ENCODE measurements around the gene KREMEN1.

Gene KREMEN1

GRCh38 chr22:29049655-29050263 lies 23.1 kb upstream of the KREMEN1 start:
- DNase-seq = no peak

DNA sequence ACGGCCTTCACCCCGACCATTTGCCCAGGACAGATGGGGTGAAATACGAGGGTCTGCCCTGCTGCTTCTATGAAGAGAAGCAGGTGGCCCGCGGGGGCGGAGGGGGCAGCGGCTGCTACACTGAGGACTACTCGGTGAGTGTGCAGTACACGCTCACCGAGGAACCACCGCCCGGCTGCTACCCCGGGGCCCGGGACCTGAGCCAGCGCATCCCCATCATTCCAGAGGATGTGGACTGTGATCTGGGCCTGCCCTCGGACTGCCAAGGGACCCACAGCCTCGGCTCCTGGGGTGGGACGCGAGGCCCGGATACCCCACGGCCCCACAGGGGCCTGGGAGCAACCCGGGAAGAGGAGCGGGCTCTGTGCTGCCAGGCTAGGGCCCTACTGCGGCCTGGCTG lies 22.4 kb upstream of the KREMEN1 start:
- DNase-seq = no peak

GRCh38 chr22:29053048-29053702 lies 19.7 kb upstream of the KREMEN1 start:
- DNase-seq = no peak

DNA sequence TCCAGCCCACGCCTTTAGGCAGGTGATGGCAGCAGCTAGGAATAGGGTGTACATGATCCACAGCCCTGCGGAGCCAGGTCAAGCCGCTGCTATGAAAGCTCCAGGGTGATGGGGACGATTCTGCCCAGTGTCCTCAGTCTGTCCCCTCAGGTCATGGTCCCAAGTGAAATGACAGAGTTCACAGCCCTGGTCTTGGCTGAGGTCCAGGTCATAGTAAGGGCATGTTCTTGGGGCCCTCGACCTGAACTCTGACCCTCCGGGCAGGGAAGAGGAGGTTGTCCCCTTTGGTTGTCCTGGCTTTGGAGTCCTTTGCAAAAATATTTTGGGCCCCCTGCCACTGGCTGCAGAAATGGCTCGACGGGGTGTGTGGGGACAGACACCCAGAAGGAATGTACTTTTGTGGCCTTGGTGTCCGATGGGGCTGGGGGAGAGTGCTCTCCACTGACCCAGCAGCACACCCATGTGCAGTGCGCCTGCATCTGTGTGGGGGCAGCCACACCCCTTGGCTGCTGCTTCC lies 18.5 kb upstream of the KREMEN1 start:
- no peak for DNase-seq

GRCh38 chr22:29055192-29055830 lies 17.5 kb upstream of the KREMEN1 start:
- DNase-seq = no peak

DNA sequence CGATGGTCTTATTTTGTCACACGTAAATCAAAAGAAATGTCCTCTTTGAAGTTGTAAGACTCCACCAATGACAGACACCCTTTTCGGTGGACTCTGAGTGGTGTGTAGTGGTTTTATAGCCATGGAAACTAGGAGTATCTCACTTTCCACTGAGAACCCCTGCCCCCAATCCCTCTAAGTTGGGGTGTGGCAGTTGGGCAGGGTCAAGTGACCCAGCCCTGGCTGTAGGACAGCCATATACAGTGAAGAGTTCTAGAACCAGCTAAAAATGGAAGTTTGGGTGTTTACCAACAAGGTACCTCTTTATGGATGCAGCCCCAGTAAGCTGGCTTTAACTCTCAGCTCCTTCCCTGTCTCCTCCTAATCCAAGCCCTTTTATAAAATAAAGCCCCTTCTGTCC lies 16.4 kb upstream of the KREMEN1 start:
- DNase-seq = no peak

- DNase-seq = no peak
Measured at GRCh38 chr22:29060251-29060869, 12.5 kb upstream of the KREMEN1 start.

DNA sequence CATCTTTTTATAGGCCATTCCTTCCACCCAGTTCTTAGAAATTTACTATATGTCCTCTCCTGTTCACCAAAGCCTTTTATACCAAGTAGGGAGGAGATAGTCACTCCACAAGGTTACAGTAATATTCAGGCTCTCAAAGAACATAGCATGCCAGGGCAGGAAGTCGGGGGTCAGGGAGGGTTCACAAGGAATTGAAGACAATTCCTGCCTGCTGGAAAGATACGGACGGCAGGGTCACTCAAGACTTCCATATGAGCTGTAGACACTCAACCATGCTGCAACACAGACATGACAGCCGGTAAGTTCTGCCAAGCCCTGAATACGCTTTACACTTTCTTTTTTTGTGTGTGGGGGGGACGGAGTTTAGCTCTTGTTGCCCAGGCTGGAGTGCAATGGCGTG lies 11.9 kb upstream of the KREMEN1 start:
- no peak for DNase-seq

DNA sequence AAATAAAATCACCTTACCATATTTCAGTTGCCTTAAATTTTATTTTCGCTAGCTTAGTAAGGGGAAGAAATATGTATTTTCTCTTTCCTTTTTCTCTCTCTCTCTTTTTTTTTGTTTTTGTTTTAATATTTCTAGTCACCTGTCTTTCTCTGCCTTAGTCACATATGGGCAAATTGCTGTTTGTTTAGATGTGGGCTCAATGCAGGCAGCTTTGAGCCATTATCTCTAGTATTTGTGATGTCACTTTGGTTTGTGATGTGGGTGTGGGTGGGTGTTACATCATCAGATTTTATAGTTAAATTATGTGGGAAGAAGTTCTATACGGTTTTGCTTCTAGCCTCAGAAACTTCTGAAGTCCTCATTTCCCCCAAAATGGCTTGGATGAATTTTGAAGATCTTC lies 11.1 kb upstream of the KREMEN1 start, which contains the start of gene C22orf31:
Gene C22orf31 (minus strand): TSS at position 59 of the 400 bp plus-strand sequence. CDS start 39 bp downstream, at position 20.
- no peak for DNase-seq

- no peak for DNase-seq
Measured at GRCh38 chr22:29062286-29062821, 10.5 kb upstream of the KREMEN1 start.

GRCh38 chr22:29065468-29066190 lies 7.2 kb upstream of the KREMEN1 start:
- DNase-seq = no peak

DNA sequence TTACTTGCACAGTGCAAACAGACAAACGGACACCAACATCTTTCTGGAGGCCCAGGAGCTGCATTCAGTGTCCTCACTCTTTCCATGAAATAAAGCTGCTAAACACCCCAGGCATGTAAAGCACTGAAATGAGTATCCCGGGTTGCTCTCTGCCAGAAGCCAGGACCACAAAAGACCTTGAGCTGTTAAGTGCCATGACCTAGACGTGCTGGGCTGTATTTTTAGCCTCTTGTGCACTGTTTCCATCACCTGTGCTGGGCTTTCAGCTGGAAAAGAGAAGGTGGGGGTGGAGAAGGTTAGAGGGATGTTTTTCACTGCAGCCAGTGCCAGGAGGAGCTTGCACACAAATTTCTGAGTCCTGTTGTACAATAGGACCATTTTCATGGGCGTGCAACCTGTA lies 3.4 kb upstream of the KREMEN1 start:
- DNase-seq = no peak

GRCh38 chr22:29070490-29070889 lies 2.3 kb upstream of the KREMEN1 start:
- DNase-seq = no peak

- no peak for DNase-seq
Measured at GRCh38 chr22:29071261-29072045, 1.4 kb upstream of the KREMEN1 start.

DNA sequence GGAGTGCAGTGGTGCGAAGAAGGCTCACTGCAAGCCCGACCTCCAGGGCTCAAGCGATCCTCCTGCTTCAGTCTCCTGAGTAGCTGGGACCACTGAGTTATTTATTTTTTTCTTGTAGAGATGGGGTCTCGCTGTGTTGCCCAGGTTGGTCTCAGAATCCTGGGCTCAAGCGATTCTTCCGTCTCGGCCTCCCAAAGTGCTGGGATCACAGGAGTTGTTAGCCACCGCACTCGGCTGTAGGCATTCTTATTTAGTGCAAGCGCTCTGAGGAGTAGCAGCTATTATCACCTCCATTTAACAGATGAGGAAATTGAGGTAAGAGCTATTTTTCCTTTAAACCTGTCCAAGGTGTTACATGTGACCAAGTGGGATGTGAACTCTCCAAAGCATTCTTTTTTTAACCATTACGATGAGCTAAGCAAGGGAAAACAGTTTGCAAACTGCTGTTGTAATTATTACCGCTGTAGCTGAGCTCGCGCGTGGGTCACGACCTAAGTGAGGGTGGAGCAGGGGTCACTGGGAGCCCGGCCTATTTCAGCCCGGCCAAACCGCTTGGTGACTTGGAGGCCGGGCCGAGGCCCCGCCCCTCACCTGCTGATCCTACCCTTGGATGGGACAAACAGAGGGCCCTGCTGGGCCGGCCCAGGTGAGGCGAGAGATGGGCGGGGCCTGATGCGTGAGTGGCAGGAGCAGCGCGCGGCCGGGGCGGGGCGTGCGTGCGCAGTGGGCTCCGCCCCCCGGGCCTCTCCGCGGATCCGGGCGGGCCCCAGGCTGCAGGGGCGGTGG lies 449 bp upstream of the KREMEN1 start:
- peak; percentile 82 to 85 for DNase-seq

GRCh38 chr22:29073618-29074275 lies 912 bp downstream of the KREMEN1 start:
- no peak for DNase-seq

- DNase-seq = no peak
Measured at GRCh38 chr22:29074276-29074772, 1.5 kb downstream of the KREMEN1 start.

DNA sequence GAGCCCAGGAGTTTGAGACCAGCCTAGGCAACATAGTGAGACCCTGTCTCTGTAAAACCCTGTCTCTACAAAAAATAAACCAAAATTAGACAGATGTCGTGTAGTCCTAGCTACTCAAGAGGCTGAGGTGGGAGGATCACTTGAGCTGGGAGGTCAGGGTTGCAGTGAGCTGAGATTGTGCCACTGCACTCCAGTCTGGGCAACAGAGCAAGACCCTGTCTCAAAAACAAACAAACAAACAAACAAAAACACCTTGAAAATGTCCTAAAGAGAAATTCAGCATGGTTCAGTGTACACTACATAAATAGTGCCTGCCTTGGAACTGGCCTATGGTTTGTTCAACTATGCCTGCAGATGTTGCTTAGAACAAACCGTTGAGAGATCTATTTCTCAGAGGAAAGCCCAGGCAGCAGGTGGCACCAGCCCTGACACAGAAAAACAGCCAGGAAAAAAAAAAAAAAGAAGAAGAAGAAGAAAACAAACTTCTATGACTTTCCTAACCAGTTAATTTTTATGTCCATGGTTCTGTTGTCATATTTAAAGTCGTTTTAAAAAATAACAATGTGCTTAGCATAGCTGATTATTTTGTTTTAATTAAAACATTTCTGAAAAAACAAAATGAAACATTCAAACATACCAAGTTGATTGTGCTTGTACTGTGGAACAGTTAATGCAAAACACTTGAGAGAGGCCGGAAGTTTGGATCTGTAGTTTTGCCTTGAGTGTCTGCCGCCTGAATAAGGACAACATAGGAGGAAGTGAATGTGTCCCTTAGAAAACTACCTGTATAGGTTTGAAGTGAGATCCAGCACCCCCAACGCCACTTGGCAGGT lies 5.4 kb downstream of the KREMEN1 start:
- no peak for DNase-seq

GRCh38 chr22:29078869-29079207 lies 6.0 kb downstream of the KREMEN1 start:
- DNase-seq = no peak
